NCI-H2081 treated with DMSO at 0.1 percent for 48 hours (cell line): ENCODE measurements around the gene COX7A2L.

Source experiments
- DNase-seq: peaks from one replicate; lab custom pipeline; 2025; lab: John Stamatoyannopoulos, UW

The COX7A2L gene

DNA sequence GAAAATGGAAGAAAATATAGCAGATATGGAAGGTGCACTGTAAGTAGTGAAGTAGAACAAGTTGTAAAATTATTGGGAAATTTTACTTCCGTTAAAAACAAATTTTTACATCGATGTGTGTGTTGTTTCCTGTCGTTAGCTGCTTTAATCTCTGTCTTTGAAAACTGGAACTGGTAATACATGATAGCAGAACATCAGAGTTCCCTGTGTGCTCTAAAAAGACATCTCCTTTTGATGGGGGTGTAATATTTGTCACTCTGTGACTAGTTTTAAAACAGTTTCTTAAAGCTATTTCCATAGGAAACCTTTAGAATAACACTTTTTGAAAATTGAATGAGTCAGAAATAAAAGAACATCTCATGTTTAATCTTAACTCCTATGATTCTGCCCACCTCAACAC lies 43.5 kb downstream of the COX7A2L start:
- DNase-seq: no peak

DNA sequence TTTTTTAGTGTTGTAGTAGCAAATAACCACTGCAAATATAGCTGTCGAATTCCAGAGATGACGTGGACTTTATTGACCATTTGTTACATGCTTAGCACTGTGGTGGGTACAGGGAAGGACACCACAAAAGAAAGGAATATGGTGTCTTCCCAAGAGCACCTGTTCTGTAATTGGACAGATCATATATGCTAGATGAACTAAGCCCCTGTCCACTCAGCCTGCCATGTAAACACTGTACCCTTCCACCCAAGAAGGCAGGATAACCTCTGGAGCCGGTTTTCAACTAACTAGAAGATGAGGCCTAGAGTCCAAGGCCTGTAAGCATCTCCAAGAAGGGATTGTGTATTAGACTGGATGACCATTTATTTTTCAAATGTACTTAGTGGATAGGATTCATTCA lies 44.1 kb downstream of the COX7A2L start:
- no peak for DNase-seq

DNA sequence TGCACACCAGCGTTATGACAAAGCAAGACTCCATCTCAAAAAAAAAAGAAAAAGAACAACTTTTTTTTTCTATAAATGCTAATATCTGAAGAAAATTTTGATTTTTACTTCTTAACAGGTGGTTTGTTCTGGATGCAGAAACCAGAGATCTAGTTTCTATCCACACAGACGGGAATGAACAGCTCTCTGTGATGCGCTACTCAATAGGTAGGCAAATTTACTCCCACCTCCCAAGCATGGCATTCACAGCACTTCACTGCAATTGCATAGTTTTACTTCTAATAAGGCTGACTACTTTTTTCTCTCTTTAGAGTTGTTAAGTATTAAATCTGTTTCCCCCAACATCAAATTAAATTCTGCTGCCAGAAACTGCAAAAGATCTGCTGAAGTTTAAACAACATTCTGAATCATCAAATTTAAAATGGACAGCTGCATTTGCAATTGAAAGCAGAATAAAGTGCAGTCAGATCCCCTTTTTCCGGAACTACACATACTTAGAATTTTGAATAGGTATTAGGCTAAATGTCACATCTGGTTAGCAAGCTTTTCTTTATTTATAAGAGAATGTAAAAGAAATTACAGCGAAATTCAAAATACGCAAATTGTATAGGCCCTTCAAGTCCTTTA lies 45.1 kb downstream of the COX7A2L start:
- no peak for DNase-seq

DNA sequence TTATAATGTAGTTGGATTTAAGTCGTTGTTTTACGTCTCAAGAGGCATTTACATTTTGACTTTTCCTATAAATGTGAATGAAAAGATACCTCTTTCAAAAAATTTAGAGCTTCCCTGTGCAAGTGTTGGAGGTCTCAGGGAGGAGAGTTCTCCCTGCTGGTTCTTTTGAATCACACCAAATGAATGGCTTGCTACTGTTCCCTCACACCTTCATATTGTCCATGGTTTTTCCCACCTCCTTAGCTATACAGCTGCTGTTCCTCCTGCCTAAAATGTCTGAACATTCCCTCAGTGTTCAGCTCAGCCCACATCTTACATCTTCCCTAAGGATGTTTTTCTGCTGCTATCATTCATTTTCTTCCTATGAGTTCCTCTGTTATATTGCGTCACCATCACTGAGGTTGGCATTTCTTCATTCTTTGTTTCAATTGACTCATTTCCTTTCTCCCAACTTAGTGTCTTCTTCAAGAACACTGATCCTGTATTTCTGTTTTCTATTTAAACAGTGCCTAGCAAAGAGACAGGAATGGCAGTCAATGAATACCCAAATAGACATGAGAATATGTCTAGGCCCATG lies 46.0 kb downstream of the COX7A2L start:
- DNase-seq: no peak

DNA sequence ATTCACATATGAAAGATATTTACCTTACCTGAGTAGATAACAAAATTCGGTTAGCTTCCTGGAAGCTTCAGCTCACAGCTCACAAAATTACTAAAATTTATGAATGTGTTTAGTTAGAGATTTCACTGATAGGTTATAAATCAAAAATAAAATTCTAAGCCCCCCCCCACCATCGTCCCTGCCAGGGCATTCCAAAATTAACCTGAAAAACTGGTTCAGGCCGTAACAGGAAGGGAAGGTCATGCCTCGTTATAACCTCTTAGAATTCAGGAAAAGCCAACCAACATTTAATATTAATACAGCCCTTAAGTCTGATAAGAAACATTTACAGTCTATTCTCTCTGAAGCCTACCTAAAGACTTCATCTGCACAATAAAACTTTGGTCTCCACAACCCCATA lies 48.9 kb downstream of the COX7A2L start:
- no peak for DNase-seq

DNA sequence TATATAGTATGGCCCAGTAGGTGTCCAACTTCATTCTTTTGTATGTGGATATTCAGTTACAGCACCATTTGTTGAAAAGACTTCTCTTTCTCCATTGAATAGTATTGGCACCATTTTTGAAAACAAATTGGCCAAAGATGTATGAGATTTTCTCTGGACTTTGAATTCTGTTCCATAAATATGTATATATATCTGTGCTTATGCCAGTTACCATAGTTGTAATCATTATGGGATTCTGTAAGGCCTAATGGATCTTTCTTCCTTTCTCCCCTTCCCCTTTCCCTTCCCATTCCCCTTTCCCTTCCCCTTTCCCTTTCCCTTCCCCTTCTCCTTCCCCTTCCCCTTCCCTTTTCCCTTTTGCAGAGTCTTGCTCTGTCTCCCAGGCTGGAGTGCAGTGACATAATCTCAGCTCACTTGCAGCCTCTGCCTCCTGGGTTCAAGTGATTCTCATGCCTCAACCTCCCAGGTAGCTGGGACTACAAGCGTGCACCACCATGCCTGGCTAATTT lies 51.0 kb downstream of the COX7A2L start:
- no peak for DNase-seq

DNA sequence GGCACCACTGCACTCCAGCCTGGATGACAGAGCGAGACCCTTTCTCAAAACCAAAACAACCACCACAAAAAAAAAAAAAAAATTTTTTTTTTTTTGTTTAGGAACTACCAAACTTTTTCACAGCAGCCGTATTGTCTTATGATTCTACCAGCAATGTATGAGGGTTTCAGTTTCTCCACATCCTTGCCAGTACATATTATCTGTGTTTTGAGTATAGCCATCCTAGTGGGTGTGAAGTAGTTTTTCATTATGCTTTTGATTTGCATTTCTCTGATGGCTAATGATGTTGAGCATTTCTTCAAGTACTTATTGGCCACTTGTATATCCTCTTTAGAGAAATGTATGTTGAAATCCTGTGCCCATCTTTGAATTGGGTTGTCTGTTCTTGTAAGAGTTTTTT lies 51.7 kb downstream of the COX7A2L start:
- no peak for DNase-seq

DNA sequence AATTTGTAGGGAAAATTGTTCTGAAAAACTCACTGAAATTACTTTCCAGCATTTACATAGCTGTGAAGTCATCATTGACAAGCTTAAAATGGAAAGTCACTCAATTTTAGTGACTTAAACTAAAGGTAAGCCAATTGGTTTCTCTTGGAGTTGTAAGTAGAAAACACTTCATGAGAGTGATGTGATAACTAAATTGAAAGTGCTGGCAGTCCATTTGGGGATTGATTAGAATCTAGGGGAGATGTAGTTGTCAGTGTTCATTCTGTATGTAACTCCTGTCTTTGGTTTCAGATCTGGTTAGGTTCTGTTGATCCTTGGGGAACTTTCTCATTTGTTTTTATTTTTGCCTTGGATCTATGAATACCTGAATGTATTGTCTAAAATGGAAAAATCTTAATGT lies 53.8 kb downstream of the COX7A2L start:
- DNase-seq: no peak

DNA sequence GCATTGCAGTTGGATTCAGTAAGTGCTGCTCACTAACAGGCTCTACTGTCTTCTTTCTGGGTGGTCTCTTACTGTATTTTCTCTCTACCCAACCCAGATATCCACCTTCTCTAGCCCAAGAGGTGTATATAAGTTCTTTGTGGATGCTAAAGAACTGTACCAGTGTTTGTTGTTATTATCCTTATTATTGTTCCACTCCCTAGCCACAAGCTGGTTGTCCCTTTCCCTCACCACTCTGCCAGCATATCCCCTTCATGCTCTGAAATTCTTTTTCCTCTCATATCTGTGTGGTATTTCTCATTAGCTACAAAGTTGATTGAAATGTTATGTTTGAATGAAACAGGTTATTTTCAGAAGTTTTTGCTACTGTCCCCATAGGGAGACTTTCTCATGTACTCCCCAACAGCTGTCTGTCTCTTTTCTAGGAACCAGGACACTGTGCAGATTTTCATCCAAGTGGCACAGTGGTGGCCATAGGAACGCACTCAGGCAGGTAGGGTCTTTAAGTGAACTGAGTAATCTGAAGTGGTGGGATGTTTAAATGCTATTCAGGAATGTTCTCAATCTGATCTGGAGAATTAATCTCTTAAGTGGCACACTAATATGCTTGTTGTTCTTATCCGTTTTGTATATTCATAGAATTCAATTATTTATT lies 56.8 kb downstream of the COX7A2L start:
- no peak for DNase-seq

DNA sequence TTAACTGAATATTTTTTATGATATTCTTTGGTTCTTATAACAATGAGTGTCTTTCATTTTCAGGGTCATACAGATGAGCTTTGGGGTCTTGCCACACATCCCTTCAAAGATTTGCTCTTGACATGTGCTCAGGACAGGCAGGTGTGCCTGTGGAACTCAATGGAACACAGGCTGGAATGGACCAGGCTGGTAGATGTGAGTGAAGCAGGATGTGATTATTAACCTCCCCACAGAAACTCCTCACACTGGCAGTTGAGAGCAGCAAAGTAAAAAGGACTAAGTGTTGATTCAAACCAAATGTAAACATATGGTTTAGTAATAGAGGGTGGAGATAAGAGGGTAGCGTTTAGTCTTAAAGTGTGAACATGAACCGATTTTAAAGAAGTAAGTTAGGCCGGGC lies 57.8 kb downstream of the COX7A2L start:
- DNase-seq: no peak

DNA sequence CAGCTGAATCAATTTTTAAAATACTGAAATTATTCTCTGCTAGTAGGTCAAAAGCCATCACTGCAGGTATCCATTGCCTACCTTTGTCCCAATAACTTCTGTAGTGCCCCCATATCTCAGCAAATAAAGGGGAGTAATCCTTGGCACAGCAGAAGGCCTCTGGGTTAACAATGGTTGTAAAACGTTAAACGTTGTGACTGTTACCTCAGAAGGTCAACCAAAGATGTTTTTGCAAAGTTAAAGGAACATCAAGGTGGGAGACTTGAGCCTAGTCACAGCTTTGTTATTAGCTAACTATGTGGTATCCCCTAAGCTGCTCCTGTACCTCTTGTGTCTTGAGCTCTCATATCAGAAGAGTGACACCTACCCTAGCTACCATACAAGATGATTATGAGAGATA lies 60.5 kb downstream of the COX7A2L start:
- no peak for DNase-seq
